Measurements from ENCODE around the gene FARS2. TPM values are rescaled to one million over a fixed set of nuclear protein-coding genes. Genes with fewer than 3 reads are reported as not detected.

Gene FARS2
- total RNA-seq, 4 donors from 2014 or later = 10.6 to 24.9 (median 15.2) TPM

DNA sequence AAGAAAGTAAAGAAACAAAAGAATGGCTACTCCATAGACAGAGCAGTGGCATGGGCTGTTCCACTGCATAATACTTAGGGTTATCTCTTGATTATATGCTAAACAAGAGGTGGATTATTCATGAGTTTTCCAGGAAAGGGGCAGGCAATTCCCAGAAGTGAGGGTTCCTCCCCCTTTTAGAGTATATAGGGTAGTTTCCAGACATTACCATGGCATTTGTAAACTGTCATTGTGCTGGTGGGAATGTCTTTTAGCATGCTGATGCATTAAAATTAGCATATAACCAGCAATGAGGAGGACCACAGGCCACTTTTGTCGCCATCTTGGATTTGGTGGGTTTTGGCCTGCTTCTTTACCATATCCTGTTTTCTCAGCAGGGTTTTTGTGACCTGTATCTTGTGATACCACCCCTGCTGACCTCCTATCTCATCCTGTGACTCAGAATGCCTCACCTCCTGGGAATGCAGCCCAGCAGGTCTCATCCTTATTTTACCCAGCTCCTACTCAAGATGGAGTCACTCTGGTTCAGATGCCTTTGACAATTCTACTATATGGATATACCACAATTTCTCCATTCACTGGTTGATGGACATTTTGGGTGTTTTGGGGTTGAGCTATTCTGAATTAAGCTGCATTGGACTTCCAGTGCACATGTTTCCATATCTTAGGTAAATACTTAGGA is 280.6 kb downstream of the FARS2 start:
- TF ChIP-seq EP300 (IDR thresholded peaks at IDR 0.05) (no peak), POLR2A (IDR thresholded peaks at IDR 0.05; ENCODE audit: low read depth) (no peak), POLR2AphosphoS5 (IDR thresholded peaks at IDR 0.05) (no peak), CTCF (IDR thresholded peaks at IDR 0.05) (no peak)
- DNase-seq (ENCODE audit: extremely low spot score) = no peak
- H3K9me3 ChIP-seq = no peaks in the 10 kb centered on the region
- H3K27me3 ChIP-seq = no peaks in the 10 kb centered on the region
- peaks cover 4 to 10% (median 5%) of the 10 kb centered on the region in 4 donors for H3K36me3 ChIP-seq
- WGBS = 93% methylated on average over 1 of the region's 1 CpG
- no peak overlapping the region for H3K27ac ChIP-seq (replicated peaks in 1 of 4)
- H3K4me3 ChIP-seq = no peak overlapping the region
- intact Hi-C loops (cut with DNase I) = no loop called here
- H3K4me1 ChIP-seq = peaks cover 0 to 5% (median 0%) of the 10 kb centered on the region in 4 donors

DNA sequence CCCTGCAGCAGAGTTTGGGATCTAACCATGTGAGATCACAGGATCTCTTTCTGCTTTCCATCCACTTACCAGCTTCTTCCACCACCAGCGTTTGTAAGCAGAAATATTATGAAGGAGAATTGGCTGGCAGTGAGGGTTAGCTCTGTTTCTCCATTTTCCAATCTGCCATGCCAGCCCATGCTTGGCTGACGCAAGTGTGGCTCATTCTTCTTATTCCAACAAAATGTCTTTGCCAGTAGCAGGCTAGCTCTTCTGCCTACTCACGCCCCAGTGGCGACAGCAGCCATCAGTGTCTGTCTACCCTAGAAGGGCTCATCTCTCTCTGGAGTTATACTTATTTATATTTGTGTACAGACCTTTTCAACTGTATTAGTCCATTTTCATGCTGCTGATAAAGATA is 286.2 kb downstream of the FARS2 start:
- WGBS = 90% methylated on average over 4 of the region's 4 CpGs
- DNase-seq (ENCODE audit: extremely low spot score) = no peak
- intact Hi-C loops (cut with DNase I) = no loop called here
- Histone ChIP-seq H3K27ac (replicated peaks in 1 of 4) (no peak overlapping the region), H3K4me1 (no peaks in the 10 kb centered on the region), H3K4me3 (no peak overlapping the region), H3K36me3 (peaks cover 4 to 18% (median 7%) of the 10 kb centered on the region in 4 donors), H3K27me3 (no peaks in the 10 kb centered on the region), H3K9me3 (peaks cover 0 to 15% (median 9%) of the 10 kb centered on the region in 4 donors)
- TF ChIP-seq EP300 (IDR thresholded peaks at IDR 0.05) (no peak), CTCF (IDR thresholded peaks at IDR 0.05) (no peak), POLR2A (IDR thresholded peaks at IDR 0.05; ENCODE audit: low read depth) (no peak), POLR2AphosphoS5 (IDR thresholded peaks at IDR 0.05) (no peak)

- peaks cover 0 to 16% (median 4%) of the 10 kb centered on the region in 4 donors for H3K36me3 ChIP-seq
- WGBS = 96% methylated on average over 1 of the region's 1 CpG
- H3K27ac ChIP-seq (replicated peaks in 1 of 4) = no peak overlapping the region
- H3K4me1 ChIP-seq = no peaks in the 10 kb centered on the region
- DNase-seq (ENCODE audit: extremely low spot score) = no peak
- no peak for TF ChIP-seq POLR2AphosphoS5 (IDR thresholded peaks at IDR 0.05)
- TF ChIP-seq EP300 (IDR thresholded peaks at IDR 0.05) = no peak
- TF ChIP-seq CTCF (IDR thresholded peaks at IDR 0.05) = no peak
- no peak for TF ChIP-seq POLR2A (IDR thresholded peaks at IDR 0.05; ENCODE audit: low read depth)
- H3K27me3 ChIP-seq = no peaks in the 10 kb centered on the region
- H3K9me3 ChIP-seq = peaks cover 0 to 15% (median 9%) of the 10 kb centered on the region in 4 donors
- intact Hi-C loops (cut with DNase I) = no loop called here
- H3K4me3 ChIP-seq = no peak overlapping the region
Observed at GRCh38 chr6:5550631-5551030, 289.3 kb downstream of the FARS2 start.

DNA sequence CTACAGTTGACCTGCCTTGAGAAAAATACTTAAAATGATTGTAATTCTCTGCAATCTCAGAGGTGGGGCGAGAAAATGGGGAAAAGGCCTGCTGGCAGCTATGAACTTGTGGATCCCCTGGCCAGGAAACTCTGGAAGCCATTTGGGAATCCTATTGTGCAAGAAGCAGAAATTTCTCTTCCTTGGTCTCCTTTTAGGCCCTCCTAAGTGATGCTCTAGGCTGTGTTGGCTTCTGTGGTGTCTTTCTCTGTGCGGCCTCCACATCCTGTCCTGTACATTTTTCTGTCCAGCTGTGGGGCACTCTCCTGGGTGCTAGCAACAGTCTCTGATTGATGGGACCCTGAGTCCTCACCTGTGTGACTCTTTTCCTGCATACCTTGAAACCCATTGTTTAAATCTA is 290.9 kb downstream of the FARS2 start:
- Histone ChIP-seq H3K27me3 (no peaks in the 10 kb centered on the region), H3K9me3 (peaks cover 0 to 15% (median 9%) of the 10 kb centered on the region in 4 donors), H3K36me3 (peaks cover 0 to 6% (median 3%) of the 10 kb centered on the region in 4 donors), H3K4me3 (no peak overlapping the region), H3K27ac (replicated peaks in 1 of 4) (no peak overlapping the region), H3K4me1 (no peaks in the 10 kb centered on the region)
- no peak for DNase-seq (ENCODE audit: extremely low spot score)
- WGBS = 87% methylated on average over 2 of the region's 2 CpGs
- TF ChIP-seq POLR2A (IDR thresholded peaks at IDR 0.05; ENCODE audit: low read depth) (no peak), POLR2AphosphoS5 (IDR thresholded peaks at IDR 0.05) (no peak), CTCF (IDR thresholded peaks at IDR 0.05) (no peak), EP300 (IDR thresholded peaks at IDR 0.05) (no peak)
- intact Hi-C loops (cut with DNase I) = no loop called here
